WTC11 (cell line): Measurements from ENCODE around the gene NEK7. TPM values are rescaled to one million over a fixed set of nuclear protein-coding genes. Genes with fewer than 3 reads are reported as not detected.

Experiments used
- ATAC-seq: fragments of 200-7000 bp; cut with Tn5 transposase; 2 replicates; pipeline ENCODE4 v1.10.0; 2021; ENCODE audit warnings: mild to moderate bottlenecking, moderate library complexity
- CTCF ChIA-PET: fragments of 300-600 bp; sonication (Branson Sonifier 250); formaldehyde crosslinking; loops from one replicate; lab custom pipeline; 2021; ENCODE audit warnings: antibody characterized with exemption; lab: Charles Lee
- POLR2A ChIA-PET: fragments of 350-600 bp; sonication (Branson Sonifier 250); formaldehyde crosslinking; loops from one replicate; lab custom pipeline; 2021; ENCODE audit warnings: antibody characterized with exemption; lab: Charles Lee
- DNase-seq: peaks from one replicate; pipeline ENCODE4 v3.0.0; 2021; ENCODE audit warnings: low spot score
- H3K27ac Mint-ChIP-seq: 2 replicates; pipeline ENCODE4 v1.8.0; 2021; ENCODE audit warnings: mixed read lengths
- H3K27me3 Mint-ChIP-seq: 2 replicates; pipeline ENCODE4 v1.8.0; 2021; ENCODE audit warnings: low read depth, mild to moderate bottlenecking, moderate library complexity, mixed read lengths
- H3K36me3 Mint-ChIP-seq: 2 replicates; pipeline ENCODE4 v1.8.0; 2021; ENCODE audit warnings: mixed read lengths
- H3K4me1 Mint-ChIP-seq: 2 replicates; pipeline ENCODE4 v1.8.0; 2022; ENCODE audit warnings: mixed read lengths
- H3K4me3 Mint-ChIP-seq: 2 replicates; pipeline ENCODE4 v1.8.0; 2021; ENCODE audit warnings: mild to moderate bottlenecking, moderate library complexity, mixed read lengths
- H3K9me3 Mint-ChIP-seq: 2 replicates; pipeline ENCODE4 v1.8.0; 2021; ENCODE audit warnings: mixed read lengths
- AFF4 ChIP-seq: sonication (generic); formaldehyde crosslinking; IDR thresholded peaks from 2 replicates; pipeline ENCODE4 v1.8.1; 2023; ENCODE audit warnings: mild to moderate bottlenecking, missing genetic modification reagents, borderline replicate concordance
- ARID4B ChIP-seq: sonication (generic); formaldehyde crosslinking; IDR thresholded peaks from 2 replicates; pipeline ENCODE4 v1.8.0; 2023; ENCODE audit warnings: missing genetic modification reagents, mild to moderate bottlenecking, borderline replicate concordance
- ATF3 ChIP-seq: sonication (generic); formaldehyde crosslinking; conservative IDR thresholded peaks from 2 replicates; pipeline ENCODE4 v1.8.1; 2022; ENCODE audit warnings: mild to moderate bottlenecking, missing genetic modification reagents
- ATF6 ChIP-seq: sonication (generic); formaldehyde crosslinking; IDR thresholded peaks from 2 replicates; pipeline ENCODE4 v1.8.1; 2023; ENCODE audit warnings: mild to moderate bottlenecking, missing genetic modification reagents
- CREB1 ChIP-seq: sonication (generic); formaldehyde crosslinking; IDR thresholded peaks from 2 replicates; pipeline ENCODE4 v1.8.0; 2023; ENCODE audit warnings: mild to moderate bottlenecking, missing genetic modification reagents
- ESRRA ChIP-seq: sonication (generic); formaldehyde crosslinking; IDR thresholded peaks from 2 replicates; pipeline ENCODE4 v1.8.1; 2022; ENCODE audit warnings: mild to moderate bottlenecking, missing genetic modification reagents, borderline replicate concordance
- ETV6 ChIP-seq: sonication (generic); formaldehyde crosslinking; IDR thresholded peaks from 2 replicates; pipeline ENCODE4 v1.8.1; 2022; ENCODE audit warnings: mild to moderate bottlenecking, missing genetic modification reagents
- FOXP1 ChIP-seq: sonication (generic); formaldehyde crosslinking; IDR thresholded peaks from 2 replicates; pipeline ENCODE4 v1.8.0; 2022; ENCODE audit warnings: missing genetic modification reagents, mild to moderate bottlenecking, moderate library complexity, borderline replicate concordance
- HMGA2 ChIP-seq: fragments of 250-450 bp; sonication (Bioruptor Pico); IDR thresholded peaks from 2 replicates; pipeline ENCODE4 v1.4.0; 2021; ENCODE audit warnings: mild to moderate bottlenecking, moderate library complexity
- MXD4 ChIP-seq: fragments of 250-450 bp; sonication (Bioruptor Pico); IDR thresholded peaks from 2 replicates; pipeline ENCODE4 v1.8.0; 2021; ENCODE audit warnings: mild to moderate bottlenecking, moderate library complexity, borderline replicate concordance
- NFYB ChIP-seq: sonication (generic); formaldehyde crosslinking; conservative IDR thresholded peaks from 2 replicates; pipeline ENCODE4 v1.8.0; 2022; ENCODE audit warnings: low read depth, missing genetic modification reagents
- STAT6 ChIP-seq: sonication (generic); formaldehyde crosslinking; conservative IDR thresholded peaks from 2 replicates; pipeline ENCODE4 v1.8.1; 2023; ENCODE audit warnings: mild to moderate bottlenecking, low read depth, missing genetic modification reagents, moderate library complexity
- ZBTB21 ChIP-seq: sonication (generic); formaldehyde crosslinking; IDR thresholded peaks from 2 replicates; pipeline ENCODE4 v1.8.1; 2023; ENCODE audit warnings: mild to moderate bottlenecking, missing genetic modification reagents, borderline replicate concordance
- ZNF263 ChIP-seq: sonication (generic); formaldehyde crosslinking; IDR thresholded peaks from 2 replicates; pipeline ENCODE4 v1.8.1; 2022; ENCODE audit warnings: low read depth, mild to moderate bottlenecking, moderate library complexity, missing genetic modification reagents
- ZNF281 ChIP-seq: sonication (generic); formaldehyde crosslinking; IDR thresholded peaks from 2 replicates; pipeline ENCODE4 v1.8.0; 2023; ENCODE audit warnings: mild to moderate bottlenecking, missing genetic modification reagents
- ZNF317 ChIP-seq: sonication (generic); formaldehyde crosslinking; IDR thresholded peaks from 2 replicates; pipeline ENCODE4 v1.8.1; 2023; ENCODE audit warnings: low read depth, mild to moderate bottlenecking, moderate library complexity, missing genetic modification reagents, borderline replicate concordance
- ZNF423 ChIP-seq: fragments of 250-450 bp; sonication (Bioruptor Pico); IDR thresholded peaks from 2 replicates; pipeline ENCODE4 v2.1.2; 2022; ENCODE audit warnings: mild to moderate bottlenecking, moderate library complexity
- total RNA-seq: library from RNA; stranded (reverse); gene quantifications from 3 replicates; pipeline ENCODE4 v1.2.3, GENCODE V29; 2021

Gene NEK7
- total RNA-seq, 1 experiment from 2014 or later = 10.3 TPM

- TF ChIP-seq ZNF281 (no peak), HMGA2 (no peak), ZNF423 (no peak), MXD4 (CRISPR knock-in tag) (no peak), ETV6 (CRISPR knock-in tag) (no peak), NFYB (CRISPR knock-in tag) (no peak), ZNF317 (CRISPR knock-in tag) (no peak), AFF4 (CRISPR knock-in tag) (no peak)
Measured at GRCh38 chr1:198119906-198120305, 36.9 kb upstream of the NEK7 start (continued).

- ChIA-PET CTCF (no interaction called here), POLR2A (no interaction called here)
- ATAC-seq (no peak), DNase-seq (no peak)
- Mint-ChIP-seq H3K27me3 (no peaks in the 10 kb centered on the region), H3K36me3 (no peaks in the 10 kb centered on the region), H3K4me1 (no peaks in the 10 kb centered on the region), H3K27ac (no peak overlapping the region), H3K4me3 (no peak overlapping the region), H3K9me3 (no peaks in the 10 kb centered on the region)
- no peak for TF ChIP-seq STAT6 (CRISPR knock-in tag)
- no peak for TF ChIP-seq ESRRA (CRISPR knock-in tag)
- no peak for TF ChIP-seq ATF3 (CRISPR knock-in tag)
- TF ChIP-seq ZNF263 (CRISPR knock-in tag) = no peak
- no peak for TF ChIP-seq MXD4 (CRISPR knock-in tag)
- no peak for TF ChIP-seq CREB1 (CRISPR knock-in tag)
- TF ChIP-seq ATF6 (CRISPR knock-in tag) = no peak
- TF ChIP-seq ARID4B (CRISPR knock-in tag) = no peak
- no peak for TF ChIP-seq FOXP1 (CRISPR knock-in tag)
- no peak for TF ChIP-seq ZBTB21
Measured at GRCh38 chr1:198121056-198121826, 35.6 kb upstream of the NEK7 start.
